ENCODE measurements around the gene CD55.
"Not testable (repeated sequence)": the region's sequence is repeated elsewhere in the genome, so short reads cannot be mapped to it uniquely, and the experiment has no call there.

Gene CD55

DNA sequence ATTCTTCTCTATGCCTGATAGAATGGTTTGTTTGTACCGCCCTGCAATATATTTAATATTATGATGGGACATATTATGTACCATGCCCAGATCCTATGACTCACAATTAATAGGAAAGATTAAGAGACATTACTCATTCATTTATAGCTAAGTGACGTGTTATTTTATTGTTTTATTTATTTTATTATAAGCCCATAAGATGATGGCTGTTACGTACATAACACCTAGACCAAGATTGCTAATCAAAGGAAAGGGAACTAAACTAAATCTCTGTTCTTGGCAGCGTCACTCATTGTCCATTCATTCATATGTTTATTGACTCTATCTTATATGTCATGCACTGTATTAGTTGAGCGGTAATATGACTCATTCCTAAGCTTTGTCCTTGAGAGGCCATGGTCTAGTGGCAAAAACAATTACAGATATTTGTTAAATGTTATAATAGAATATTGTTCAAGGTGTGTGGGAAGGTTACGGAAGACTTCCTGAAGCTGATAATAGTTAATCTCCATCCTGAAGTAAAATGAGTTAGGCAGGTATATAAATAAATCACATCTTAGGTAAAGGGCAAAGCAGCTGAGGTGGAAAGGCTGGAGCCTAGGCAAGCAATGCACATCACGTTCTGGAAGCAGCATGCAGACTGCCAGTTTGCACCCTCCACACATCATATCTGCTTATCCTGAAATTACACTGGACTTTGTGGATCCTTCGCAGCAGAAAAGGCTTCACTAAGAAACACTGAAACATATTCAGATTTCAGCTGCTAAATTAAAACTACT lies 16.6 kb upstream of the CD55 start:
- in situ Hi-C loops (cut with HindIII; ENCODE audit: low sequenced_read_pairs), result no loop called here

- in situ Hi-C loops (cut with HindIII; ENCODE audit: low sequenced_read_pairs), result no loop called here
Observed at GRCh38 chr1:207305489-207305873, 16.0 kb upstream of the CD55 start.

- in situ Hi-C loops (cut with HindIII; ENCODE audit: low sequenced_read_pairs), result no loop called here
Observed at GRCh38 chr1:207306023-207306422, 15.5 kb upstream of the CD55 start.

- in situ Hi-C loops (cut with HindIII; ENCODE audit: low sequenced_read_pairs), result no loop called here
Observed at GRCh38 chr1:207306603-207307002, 14.9 kb upstream of the CD55 start.

- in situ Hi-C loops (cut with HindIII; ENCODE audit: low sequenced_read_pairs), result no loop called here
Observed at GRCh38 chr1:207308451-207309190, 12.9 kb upstream of the CD55 start.

DNA sequence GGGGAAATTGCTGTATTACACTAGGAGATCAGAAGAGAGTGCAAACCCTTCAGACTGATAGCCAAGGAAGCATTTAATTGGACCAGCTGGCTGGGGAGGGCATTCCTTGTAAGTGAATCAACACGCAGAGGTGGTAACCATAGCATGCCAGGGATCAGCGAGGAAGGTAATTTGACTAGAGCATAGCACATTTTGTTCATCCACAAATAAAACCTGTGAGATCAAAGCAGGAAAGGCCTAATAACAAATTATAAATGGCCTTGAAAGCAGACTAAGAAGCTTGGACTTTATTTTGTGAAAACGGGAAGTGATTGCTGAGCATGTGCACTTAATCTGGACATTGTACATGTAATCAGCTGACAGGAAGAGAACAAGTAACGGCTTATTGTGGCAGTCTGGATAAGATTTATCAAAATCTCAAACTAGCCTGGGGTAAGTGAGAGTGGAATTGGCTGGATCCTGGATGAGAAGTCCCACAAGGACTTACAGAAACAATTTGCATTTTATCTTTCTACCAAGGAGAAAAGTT lies 11.7 kb upstream of the CD55 start:
- in situ Hi-C loops (cut with HindIII; ENCODE audit: low sequenced_read_pairs), result no loop called here

DNA sequence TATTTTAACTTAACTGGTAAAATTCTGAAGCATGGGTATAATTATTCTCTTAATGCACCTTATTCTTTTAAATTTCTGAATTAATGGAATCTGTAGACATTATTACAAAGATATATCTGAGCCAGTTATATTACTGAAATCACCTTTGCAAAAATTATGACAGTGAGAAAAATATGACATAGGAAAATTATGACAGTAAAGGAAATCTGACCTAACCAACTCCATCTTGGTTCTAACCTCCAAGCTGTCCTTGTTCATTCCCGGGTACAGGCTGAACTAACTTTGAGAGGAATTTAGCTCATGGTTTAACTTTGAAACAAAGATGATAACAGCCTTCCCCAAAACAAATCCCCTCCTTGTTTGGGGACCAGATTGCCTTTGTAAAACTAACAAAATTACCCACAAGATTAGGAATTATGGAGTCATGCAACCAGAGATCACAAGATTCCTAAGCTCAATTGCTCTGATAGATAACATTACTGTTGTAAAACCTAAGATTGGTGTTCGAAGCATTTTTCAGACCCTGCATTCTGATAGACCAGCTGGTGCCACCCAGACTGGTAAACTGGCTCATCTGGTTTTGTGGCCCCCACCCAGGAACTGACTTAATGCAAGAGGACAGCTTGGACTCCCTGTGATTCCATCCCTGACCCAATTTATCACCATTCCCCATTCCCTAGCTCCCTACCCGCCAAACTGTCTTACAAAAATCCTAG lies 9.4 kb upstream of the CD55 start:
- in situ Hi-C loops (cut with HindIII; ENCODE audit: low sequenced_read_pairs), result no loop called here

GRCh38 chr1:207312604-207312920 lies 8.9 kb upstream of the CD55 start:
- in situ Hi-C loops (cut with HindIII; ENCODE audit: low sequenced_read_pairs), result no loop called here

- in situ Hi-C loops (cut with HindIII; ENCODE audit: low sequenced_read_pairs), result no loop called here
Observed at GRCh38 chr1:207313131-207313530, 8.3 kb upstream of the CD55 start.

GRCh38 chr1:207314816-207315215 lies 6.7 kb upstream of the CD55 start:
- in situ Hi-C loops (cut with HindIII; ENCODE audit: low sequenced_read_pairs), result no loop called here

- in situ Hi-C loops (cut with HindIII; ENCODE audit: low sequenced_read_pairs), result no loop called here
Observed at GRCh38 chr1:207315435-207315834, 6.0 kb upstream of the CD55 start.

DNA sequence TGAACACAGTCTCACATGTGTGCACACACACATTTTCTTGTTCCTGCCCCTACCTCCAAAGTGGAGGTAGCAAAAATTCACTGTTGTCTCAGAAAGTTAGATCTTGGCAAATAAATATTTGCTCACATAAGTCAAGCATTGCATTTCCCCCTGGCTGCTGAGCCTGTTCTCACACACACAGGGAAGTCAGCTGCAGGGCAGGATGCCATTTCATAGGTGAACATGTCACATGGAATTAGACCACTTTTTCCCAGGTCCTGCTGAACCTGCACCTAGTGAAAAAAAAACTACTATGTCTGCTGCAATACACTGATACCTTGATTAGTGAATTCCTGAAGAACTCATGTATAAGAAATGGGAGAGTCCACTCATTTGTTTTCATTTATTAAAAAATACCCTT lies 5.3 kb upstream of the CD55 start:
- in situ Hi-C loops (cut with HindIII; ENCODE audit: low sequenced_read_pairs), result no loop called here

- in situ Hi-C loops (cut with HindIII; ENCODE audit: low sequenced_read_pairs), result no loop called here
Observed at GRCh38 chr1:207316622-207317391, 4.7 kb upstream of the CD55 start.

DNA sequence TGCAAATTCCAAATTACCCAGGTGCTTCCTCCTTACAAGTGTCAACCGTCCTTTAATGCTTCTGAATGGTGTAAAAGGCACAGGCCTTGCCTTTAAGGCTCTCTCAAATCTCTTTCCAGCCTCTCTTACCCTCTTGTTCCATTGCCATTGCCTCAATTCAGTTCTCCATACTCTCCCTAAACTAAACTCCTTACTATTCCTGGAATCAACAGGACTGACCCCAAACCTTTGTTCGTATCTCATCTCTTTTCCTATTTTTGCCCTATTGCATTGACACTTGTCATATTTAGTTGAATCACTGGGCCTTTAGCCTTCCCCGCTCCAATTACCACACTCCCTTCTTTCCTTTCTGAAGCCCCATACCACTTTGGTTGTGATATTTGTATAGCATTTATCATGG lies 3.9 kb upstream of the CD55 start:
- in situ Hi-C loops (cut with HindIII; ENCODE audit: low sequenced_read_pairs), result no loop called here

DNA sequence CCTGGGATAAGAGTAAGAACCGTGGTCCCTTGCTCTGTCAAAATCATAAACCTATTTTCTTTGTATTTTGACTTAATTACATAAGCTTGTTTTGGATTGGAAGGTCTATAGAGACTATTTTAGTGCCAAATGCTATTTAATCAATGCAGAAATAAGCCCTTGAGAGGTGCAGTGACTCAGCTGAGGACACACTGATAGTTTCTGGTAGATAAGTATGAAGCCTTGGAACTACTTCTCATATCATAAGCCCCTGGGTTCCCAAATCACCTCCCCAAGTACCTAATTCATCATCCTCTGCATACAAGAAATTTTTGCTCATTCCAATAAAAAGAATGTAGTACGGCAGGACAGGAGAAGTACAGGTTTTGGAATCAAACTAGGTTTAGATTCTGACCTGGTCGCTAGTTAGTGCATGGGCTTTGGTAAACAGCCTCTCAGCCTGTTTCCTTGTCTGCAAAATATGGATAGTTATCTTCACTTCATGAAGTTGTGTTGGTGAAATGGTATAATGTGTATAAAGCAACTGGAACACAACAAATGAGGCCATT lies 3.3 kb upstream of the CD55 start:
- in situ Hi-C loops (cut with HindIII; ENCODE audit: low sequenced_read_pairs), result no loop called here

- in situ Hi-C loops (cut with HindIII; ENCODE audit: low sequenced_read_pairs), result no loop called here
Observed at GRCh38 chr1:207319199-207319598, 2.3 kb upstream of the CD55 start.

GRCh38 chr1:207320105-207320504 lies 1.4 kb upstream of the CD55 start:
- in situ Hi-C loops (cut with HindIII; ENCODE audit: low sequenced_read_pairs), result not testable (repeated sequence)

- in situ Hi-C loops (cut with HindIII; ENCODE audit: low sequenced_read_pairs), result no loop called here
Observed at GRCh38 chr1:207321790-207322645, 540 bp downstream of the CD55 start.

- in situ Hi-C loops (cut with HindIII; ENCODE audit: low sequenced_read_pairs), result no loop called here
Observed at GRCh38 chr1:207323425-207324225, 2.1 kb downstream of the CD55 start.
